GM19043 (cell line): ENCODE results near the gene ADARB2.

Experiments used
- ATAC-seq: cut with Tn5 transposase; IDR thresholded peaks from one replicate; pipeline ENCODE4 v1.9.1; 2021; ENCODE audit warnings: low read depth; ENCODE audit not compliant: unreplicated experiment

ADARB2 gene

GRCh38 chr10:1287487-1287886, 449.8 kb downstream of the ADARB2 start:
- ATAC-seq = no peak

DNA sequence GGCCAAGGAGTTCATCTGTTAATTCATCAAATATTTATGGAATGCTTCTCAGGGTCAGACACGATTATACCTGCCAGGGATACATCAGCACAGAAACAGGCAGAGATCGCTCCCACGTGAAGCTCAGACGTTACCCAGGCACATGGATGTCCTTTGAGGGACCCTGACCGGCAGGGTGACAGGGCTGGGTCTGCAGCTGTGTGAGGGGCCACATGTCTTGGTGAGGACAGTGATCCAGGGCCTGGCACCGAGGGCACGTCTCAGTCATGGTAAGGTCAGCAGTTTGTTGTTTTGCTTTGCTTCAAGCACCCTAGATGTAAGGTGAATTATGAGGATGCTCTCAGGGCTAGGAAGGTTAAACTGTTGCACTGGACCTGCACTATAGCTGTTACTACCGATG, 453.2 kb downstream of the ADARB2 start:
- ATAC-seq = no peak

GRCh38 chr10:1281405-1281782, 455.9 kb downstream of the ADARB2 start:
- no peak for ATAC-seq

DNA sequence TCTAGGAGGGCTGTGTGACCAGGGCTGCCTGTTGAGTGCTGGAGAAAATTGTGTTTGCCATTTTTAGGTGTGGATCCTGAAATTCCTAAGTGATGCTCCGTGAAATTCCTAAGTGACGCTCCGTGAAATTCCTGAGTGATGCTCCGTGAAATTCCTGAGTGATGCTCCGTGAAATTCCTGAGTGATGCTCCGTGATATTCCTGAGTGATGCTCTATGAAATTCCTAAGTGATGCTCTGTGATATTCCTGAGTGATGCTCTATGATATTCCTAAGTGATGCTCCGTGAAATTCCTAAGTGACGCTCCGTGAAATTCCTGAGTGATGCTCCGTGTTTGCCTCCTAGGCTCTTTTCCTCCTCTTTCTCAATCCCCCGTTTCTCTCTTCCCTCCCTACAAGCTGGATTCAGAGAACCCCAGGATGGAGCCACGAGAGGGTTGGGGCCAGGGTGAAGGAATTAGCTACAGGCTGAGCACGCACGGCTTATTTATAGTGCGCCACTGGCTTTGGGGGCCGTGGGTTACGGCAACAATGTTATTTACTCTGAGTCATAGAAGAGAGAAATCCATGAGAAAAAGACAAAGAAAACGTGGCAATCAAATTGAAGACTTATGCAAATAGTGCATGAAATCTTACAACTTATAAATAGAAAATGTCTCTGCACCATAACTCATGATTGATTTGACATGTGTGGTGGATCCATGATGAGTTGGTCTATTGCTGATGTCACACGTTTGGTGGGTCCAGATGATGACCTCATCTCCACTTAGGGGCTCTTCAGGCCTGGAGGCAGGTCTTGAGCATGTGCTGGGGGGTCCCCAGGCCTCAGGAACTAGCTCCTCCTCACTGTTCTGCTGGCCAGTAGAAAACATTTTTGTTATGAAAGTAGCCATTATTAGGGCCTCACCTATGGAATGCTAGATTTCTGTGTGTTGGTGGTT, 456.6 kb downstream of the ADARB2 start:
- ATAC-seq = no peak

GRCh38 chr10:1278306-1278705, 459.0 kb downstream of the ADARB2 start:
- no peak for ATAC-seq

DNA sequence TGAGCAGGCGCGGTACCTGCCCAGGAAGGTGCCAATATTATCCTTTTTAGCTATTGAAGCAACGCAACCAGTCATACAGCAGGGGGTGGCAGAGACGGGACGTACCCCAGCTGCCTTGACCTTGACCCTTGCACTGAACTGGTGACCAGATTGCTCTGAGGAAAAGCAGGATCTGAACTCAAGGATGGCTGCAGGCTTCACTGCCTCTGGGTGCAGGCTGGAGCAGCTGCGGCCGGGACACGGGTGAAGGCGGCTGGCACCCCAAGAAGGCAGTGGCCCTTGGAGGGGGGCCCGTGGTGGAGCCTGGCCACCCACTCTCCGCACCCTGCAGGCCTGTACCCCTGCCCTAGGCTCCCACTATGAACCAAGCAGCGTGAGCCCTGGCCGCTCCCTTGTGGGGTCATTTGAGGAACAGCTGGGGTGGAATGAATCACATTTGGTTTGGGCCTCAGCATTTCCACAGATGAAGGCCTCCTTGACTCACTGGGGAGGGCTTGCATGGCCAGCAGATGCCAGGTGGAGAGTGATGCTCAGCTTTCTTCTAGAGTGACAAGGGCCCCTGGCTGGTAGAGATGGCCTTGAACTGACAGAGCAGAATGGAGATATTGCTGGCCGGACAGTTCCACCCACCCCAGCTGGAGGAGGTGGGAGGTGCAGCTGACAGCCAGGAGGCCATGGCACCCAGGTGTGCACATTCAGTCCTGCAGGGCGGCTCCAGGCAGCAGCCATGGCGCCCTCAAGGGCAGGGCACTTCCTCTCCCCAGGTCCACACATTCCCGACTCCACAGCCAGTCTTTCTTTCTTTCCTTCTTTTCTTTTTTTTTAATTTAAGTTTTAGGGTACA, 462.4 kb downstream of the ADARB2 start:
- no peak for ATAC-seq

GRCh38 chr10:1274111-1274661, 463.1 kb downstream of the ADARB2 start:
- no peak for ATAC-seq

GRCh38 chr10:1273372-1274105, 463.8 kb downstream of the ADARB2 start:
- no peak for ATAC-seq

DNA sequence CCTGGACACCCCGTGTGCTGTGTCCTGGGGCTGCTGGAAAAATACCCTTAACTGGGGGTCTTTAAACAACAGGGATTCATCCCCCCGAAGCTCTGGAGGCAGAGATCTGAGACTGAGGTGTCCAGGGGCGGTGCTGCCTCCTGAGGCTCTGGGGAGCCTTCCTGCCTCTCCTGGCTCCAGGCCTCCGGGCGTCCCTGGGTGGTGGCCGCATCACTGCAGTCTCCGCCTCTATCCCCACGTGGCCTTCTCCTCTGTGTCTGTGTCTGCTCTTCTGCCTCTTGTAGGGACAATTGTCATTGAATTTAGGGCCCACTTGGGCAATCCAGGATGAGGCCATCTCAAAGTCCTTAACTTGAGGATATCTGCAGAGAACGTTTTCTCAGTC, 464.6 kb downstream of the ADARB2 start:
- no peak for ATAC-seq

- ATAC-seq = no peak
Observed at GRCh38 chr10:1272079-1272776, 465.1 kb downstream of the ADARB2 start.

DNA sequence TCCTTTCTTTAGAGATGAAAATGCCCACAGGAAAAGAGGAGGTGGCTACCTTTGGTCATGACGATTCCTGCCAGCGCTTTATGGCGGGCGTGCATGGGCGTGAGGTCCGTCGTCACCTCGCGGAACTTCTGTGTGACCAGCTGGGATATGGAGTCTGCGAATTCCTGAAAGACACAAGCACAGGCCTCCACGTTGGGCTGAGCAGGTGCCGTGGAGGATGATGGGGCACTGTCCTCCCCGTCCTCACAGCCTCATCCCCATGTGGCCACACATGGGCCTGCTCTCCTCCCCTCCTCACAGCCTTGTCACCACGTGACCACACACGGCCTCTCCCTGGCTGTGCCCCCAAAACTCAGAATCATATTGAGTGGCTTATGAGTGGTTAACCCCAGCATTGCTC, 466.4 kb downstream of the ADARB2 start:
- ATAC-seq = no peak

DNA sequence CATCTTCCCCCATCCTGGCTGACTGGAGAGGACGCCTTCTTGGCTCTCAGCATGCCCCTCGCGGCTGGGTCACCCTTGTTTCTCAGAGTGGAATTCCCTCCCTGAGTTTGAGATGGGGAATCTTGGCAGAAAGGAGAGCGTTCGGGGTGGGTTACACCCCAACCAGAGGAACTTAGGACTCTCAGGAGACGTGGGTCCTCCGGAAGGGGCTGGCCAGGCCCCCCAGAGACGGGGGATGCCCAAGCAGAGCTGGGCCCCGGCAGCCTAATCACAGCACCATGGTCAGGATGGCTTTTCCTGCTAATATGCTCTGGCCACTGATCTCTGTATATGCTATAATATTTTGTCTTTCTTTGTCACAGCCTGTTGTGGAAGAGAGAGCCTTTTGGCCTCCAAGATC, 466.8 kb downstream of the ADARB2 start:
- ATAC-seq = no peak

- no peak for ATAC-seq
Observed at GRCh38 chr10:1268831-1269230, 468.5 kb downstream of the ADARB2 start.

DNA sequence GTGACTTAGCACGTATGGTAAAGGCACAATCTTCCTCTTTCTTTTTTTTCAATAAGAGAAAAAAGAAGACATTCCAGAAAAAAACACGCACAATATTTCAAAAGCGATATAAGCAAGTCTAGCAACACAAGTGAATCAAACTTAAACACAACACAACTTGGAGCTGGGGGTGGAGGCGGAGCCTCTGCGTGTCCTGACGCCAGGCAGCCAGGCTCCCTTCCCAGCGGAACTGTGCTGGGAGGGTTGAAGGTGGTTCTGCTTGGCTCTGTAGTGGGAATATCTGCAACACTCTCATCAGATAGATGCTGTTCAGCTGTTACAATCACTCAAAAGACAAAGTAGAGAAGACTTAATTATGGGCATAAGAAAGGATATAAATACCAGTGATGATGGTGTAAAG, 469.8 kb downstream of the ADARB2 start:
- ATAC-seq = no peak

DNA sequence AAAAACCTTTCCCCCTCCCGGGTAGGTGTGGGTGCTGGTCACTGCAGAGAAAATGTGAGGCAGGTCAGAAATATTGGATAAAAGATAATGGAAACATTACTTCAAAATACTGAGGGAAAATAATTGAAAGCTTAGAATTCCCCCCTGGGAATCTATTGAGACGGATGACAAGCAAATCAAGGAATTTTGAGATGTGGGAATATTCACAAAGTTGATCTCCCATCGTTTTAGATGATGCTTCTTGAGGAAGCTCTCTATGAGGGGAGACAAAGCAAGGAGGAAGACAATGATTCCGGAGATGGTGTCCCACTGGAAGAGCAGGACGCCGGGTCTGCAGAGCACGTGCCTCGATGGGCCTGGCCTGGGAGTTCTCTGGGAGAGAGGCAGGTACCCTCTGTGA, 470.2 kb downstream of the ADARB2 start:
- ATAC-seq = no peak

DNA sequence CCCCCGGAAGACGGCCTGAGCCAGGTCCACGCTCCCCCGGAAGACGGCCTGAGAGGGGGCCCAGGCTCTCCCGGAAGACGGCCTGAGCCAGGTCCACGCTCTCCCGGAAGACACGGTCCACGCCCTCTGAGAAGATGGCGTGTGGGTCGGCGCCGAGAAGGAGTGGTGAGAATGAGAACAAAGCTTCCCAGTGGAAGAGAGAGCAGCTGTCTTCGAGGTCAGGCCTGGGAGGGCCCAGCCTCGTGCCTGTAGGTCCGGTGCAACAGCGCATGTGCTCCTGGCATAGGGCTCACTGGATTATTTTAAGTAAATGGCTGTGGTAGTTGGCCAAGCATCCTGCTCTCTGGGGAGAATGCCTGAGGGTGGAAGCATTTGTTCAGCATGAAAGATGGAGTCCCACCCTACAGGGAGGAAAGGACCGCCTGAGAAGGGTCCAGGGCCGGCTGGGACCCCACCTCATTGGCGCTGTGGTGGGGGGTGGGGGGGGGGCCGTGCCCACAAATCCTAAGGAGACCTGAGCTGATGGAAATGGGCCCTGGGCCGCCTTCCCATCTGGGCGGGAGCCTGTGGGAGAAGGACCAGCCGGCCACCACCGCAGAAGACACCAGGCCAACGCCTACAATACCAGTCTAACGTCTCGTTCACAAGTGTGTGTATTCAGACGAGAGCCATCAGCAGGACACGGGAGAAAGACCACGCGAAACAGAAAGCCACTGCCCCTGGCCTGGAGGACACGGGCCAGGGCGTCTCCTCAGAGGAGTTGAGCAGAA, 471.1 kb downstream of the ADARB2 start:
- ATAC-seq = no peak

- ATAC-seq = no peak
Observed at GRCh38 chr10:1264001-1264400, 473.3 kb downstream of the ADARB2 start.

DNA sequence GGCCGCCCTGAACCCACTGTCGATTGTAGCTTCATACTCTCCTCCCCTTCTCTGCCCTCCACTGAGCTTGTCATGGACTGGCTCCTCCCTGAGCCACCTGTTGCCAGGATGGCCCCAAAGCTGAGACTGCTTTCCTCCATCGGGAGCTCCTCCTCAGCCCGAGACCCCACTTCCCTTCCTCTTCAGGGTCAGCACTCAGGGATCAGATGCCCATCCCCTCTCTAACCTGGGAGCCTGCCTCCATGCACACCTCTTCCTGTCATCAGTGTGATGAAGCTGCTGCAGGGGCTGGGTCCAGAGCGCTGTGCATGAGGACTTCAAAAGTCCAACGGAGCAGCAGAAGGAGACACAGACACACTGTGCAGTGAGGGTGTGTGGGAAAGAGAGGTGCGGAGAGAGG, 480.1 kb downstream of the ADARB2 start:
- ATAC-seq = no peak

DNA sequence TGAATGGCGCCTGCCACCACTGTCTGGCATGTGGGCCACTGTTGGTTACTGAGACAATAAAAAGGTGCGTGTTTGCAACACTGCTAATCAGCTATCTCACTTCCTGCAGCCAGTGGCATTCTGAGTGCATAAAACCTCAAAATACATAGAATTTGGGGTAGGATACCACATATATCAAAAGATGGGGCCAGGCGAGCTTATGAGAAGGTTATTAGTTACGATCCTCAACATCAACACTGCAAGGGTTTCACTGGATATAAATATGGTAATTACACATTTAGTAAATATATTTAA, 480.9 kb downstream of the ADARB2 start:
- no peak for ATAC-seq
